Mesendoderm (in vitro differentiated cells): ENCODE results near the gene ZNF564.

ENCODE experiments used
- DNase-seq: peaks from one replicate; pipeline ENCODE4 v3.0.0; 2013
- H2AK5ac ChIP-seq: 2 replicates; pipeline ENCODE4 v1.6.1; 2013; ENCODE audit warnings: low read length, inconsistent platforms
- H2BK120ac ChIP-seq: 2 replicates; pipeline ENCODE4 v1.6.1; 2013; ENCODE audit warnings: low read depth, mild to moderate bottlenecking, low read length, moderate library complexity, mixed read lengths
- H2BK15ac ChIP-seq: replicated peaks from 2 replicates; pipeline ENCODE4 v1.6.1; 2013; ENCODE audit warnings: low read depth, mild to moderate bottlenecking, moderate library complexity
- H2BK5ac ChIP-seq: 2 replicates; pipeline ENCODE4 v1.6.1; 2013; ENCODE audit warnings: low read length, inconsistent platforms
- H3K18ac ChIP-seq: 2 replicates; pipeline ENCODE4 v1.6.1; 2013; ENCODE audit warnings: mild to moderate bottlenecking, low read length, mixed read lengths
- H3K23ac ChIP-seq: one replicate; pipeline ENCODE4 v1.6.1; 2013; ENCODE audit warnings: low read length
- H3K27ac ChIP-seq: 2 replicates; pipeline ENCODE4 v1.5.1; 2013; ENCODE audit warnings: low read depth, mild to moderate bottlenecking, inconsistent platforms, low read length, moderate library complexity
- H3K27me3 ChIP-seq: 2 replicates; pipeline ENCODE4 v1.6.1; 2013; ENCODE audit warnings: low read length, control low read depth, mild to moderate bottlenecking, inconsistent platforms; ENCODE audit not compliant: insufficient read depth, poor library complexity
- H3K36me3 ChIP-seq: 2 replicates; pipeline ENCODE4 v1.6.1; 2013; ENCODE audit warnings: low read length, inconsistent platforms; ENCODE audit not compliant: control insufficient read depth, insufficient read depth
- H3K4ac ChIP-seq: one replicate; pipeline ENCODE4 v1.6.1; 2013; ENCODE audit warnings: low read depth, mild to moderate bottlenecking, low read length, moderate library complexity
- H3K4me1 ChIP-seq: 2 replicates; pipeline ENCODE4 v1.6.1; 2013; ENCODE audit warnings: low read depth, low read length, inconsistent platforms; ENCODE audit not compliant: control insufficient read depth
- H3K4me2 ChIP-seq: 2 replicates; pipeline ENCODE4 v1.6.1; 2013; ENCODE audit warnings: low read length
- H3K4me3 ChIP-seq: 2 replicates; pipeline ENCODE4 v1.5.1; 2013; ENCODE audit warnings: mild to moderate bottlenecking, low read length
- H3K56ac ChIP-seq: one replicate; pipeline ENCODE4 v1.6.1; 2013; ENCODE audit warnings: low read length
- H3K79me1 ChIP-seq: 2 replicates; pipeline ENCODE4 v1.6.1; 2013; ENCODE audit warnings: low read length, inconsistent platforms
- H3K79me2 ChIP-seq: 2 replicates; pipeline ENCODE4 v1.6.1; 2013; ENCODE audit warnings: mild to moderate bottlenecking, low read length; ENCODE audit not compliant: control insufficient read depth, insufficient read depth
- H3K9ac ChIP-seq: 2 replicates; pipeline ENCODE4 v1.6.1; 2013; ENCODE audit warnings: low read length, inconsistent platforms
- H4K5ac ChIP-seq: one replicate; pipeline ENCODE4 v1.6.1; 2013; ENCODE audit warnings: low read length
- H4K8ac ChIP-seq: one replicate; pipeline ENCODE4 v1.6.1; 2013; ENCODE audit warnings: low read depth, mild to moderate bottlenecking, control low read depth, low read length, moderate library complexity
- WGBS: extraction: QIAGEN DNeasy Blood & Tissue Kit; methylation state at CpG from one replicate; pipeline ENCODE4 v1.1.7; 2013; ENCODE audit warnings: low lambda C conversion rate, missing lambda C conversion rate; ENCODE audit not compliant: insufficient coverage; ENCODE audit errors: extremely low coverage; 5-methylcytosine and 5-hydroxymethylcytosine counted together

Gene ZNF564

GRCh38 chr19:12485052-12485416 is 66.2 kb downstream of the ZNF564 start:
- peak overlapping the region; percentile 95 for H3K4me2 ChIP-seq
- no peaks in the 10 kb centered on the region for H3K27me3 ChIP-seq
- no peak overlapping the region for H2BK120ac ChIP-seq
- H4K8ac ChIP-seq = no peak overlapping the region
- no peak overlapping the region for H4K5ac ChIP-seq
- no peak overlapping the region for H2AK5ac ChIP-seq
- DNase-seq = no peak
- H3K27ac ChIP-seq = no peak overlapping the region
- no peak overlapping the region for H2BK5ac ChIP-seq
- H3K4ac ChIP-seq = no peak overlapping the region
- no peaks in the 10 kb centered on the region for H3K79me2 ChIP-seq
- H3K9ac ChIP-seq = peak overlapping the region; percentile 72
- peak overlapping the region; percentile 70 for H3K4me3 ChIP-seq
- no CpG with 5 or more reads among the region's 11 CpGs for WGBS
- no peak overlapping the region for H2BK15ac ChIP-seq
- peak overlapping the region; percentile 88 for H3K56ac ChIP-seq
- H3K79me1 ChIP-seq = peaks cover 2% of the 10 kb centered on the region
- no peaks in the 10 kb centered on the region for H3K4me1 ChIP-seq
- H3K23ac ChIP-seq = no peak overlapping the region
- no peak overlapping the region for H3K18ac ChIP-seq
- no peaks in the 10 kb centered on the region for H3K36me3 ChIP-seq

- Histone ChIP-seq H2BK120ac (no peak within 1 kb of the TSS), H3K9ac (peak within 1 kb of the TSS; percentile 72), H3K36me3 (no peaks in the 10 kb centered on the region), H3K4ac (no peak within 1 kb of the TSS), H4K8ac (no peak within 1 kb of the TSS), H2BK5ac (no peak within 1 kb of the TSS), H3K27ac (no peak within 1 kb of the TSS), H4K5ac (no peak within 1 kb of the TSS), H3K27me3 (no peaks in the 10 kb centered on the region), H3K4me1 (no peaks in the 10 kb centered on the region), H3K18ac (no peak within 1 kb of the TSS), H3K4me3 (peak within 1 kb of the TSS; percentile 70), H3K79me1 (peaks cover 2% of the 10 kb centered on the region), H3K79me2 (no peaks in the 10 kb centered on the region), H3K4me2 (peak within 1 kb of the TSS; percentile 95), H3K56ac (peak within 1 kb of the TSS; percentile 88), H2AK5ac (no peak within 1 kb of the TSS), H2BK15ac (no peak within 1 kb of the TSS), H3K23ac (no peak within 1 kb of the TSS)
- peak; percentile 95 for DNase-seq
- WGBS = no CpG with 5 or more reads among the region's 53 CpGs
Observed at GRCh38 chr19:12484371-12485051, 66.8 kb downstream of the ZNF564 start, which contains the start of gene ZNF709. Gene ZNF709, minus strand, starts transcription at chr19:12484816. Its CDS starts 159 bp downstream, at chr19:12484657.

GRCh38 chr19:12484011-12484370 is 67.3 kb downstream of the ZNF564 start:
- H2AK5ac ChIP-seq = no peak overlapping the region
- H2BK15ac ChIP-seq = no peak overlapping the region
- no peak overlapping the region for H2BK120ac ChIP-seq
- WGBS = no CpG with 5 or more reads among the region's 13 CpGs
- H3K4me3 ChIP-seq = peak overlapping the region; percentile 62
- no peak overlapping the region for H3K23ac ChIP-seq
- no peak overlapping the region for H2BK5ac ChIP-seq
- no peaks in the 10 kb centered on the region for H3K27me3 ChIP-seq
- H4K8ac ChIP-seq = no peak overlapping the region
- H3K27ac ChIP-seq = no peak overlapping the region
- no peak overlapping the region for H3K4ac ChIP-seq
- peaks cover 2% of the 10 kb centered on the region for H3K79me1 ChIP-seq
- H3K36me3 ChIP-seq = no peaks in the 10 kb centered on the region
- peak overlapping the region; percentile 69 for H3K9ac ChIP-seq
- DNase-seq = peak; percentile 21
- H3K79me2 ChIP-seq = no peaks in the 10 kb centered on the region
- no peak overlapping the region for H3K18ac ChIP-seq
- H3K56ac ChIP-seq = peak overlapping the region; percentile 88
- H4K5ac ChIP-seq = no peak overlapping the region
- H3K4me2 ChIP-seq = peak overlapping the region; percentile 55
- no peaks in the 10 kb centered on the region for H3K4me1 ChIP-seq

GRCh38 chr19:12482509-12482886 is 68.8 kb downstream of the ZNF564 start:
- Histone ChIP-seq H3K56ac (no peak overlapping the region), H3K79me1 (peaks cover 2% of the 10 kb centered on the region), H3K18ac (no peak overlapping the region), H2BK5ac (no peak overlapping the region), H3K79me2 (no peaks in the 10 kb centered on the region), H2AK5ac (no peak overlapping the region), H3K27me3 (no peaks in the 10 kb centered on the region), H3K4me2 (no peak overlapping the region), H4K5ac (no peak overlapping the region), H3K4me1 (no peaks in the 10 kb centered on the region), H4K8ac (no peak overlapping the region), H3K27ac (no peak overlapping the region), H3K4me3 (no peak overlapping the region), H3K36me3 (no peaks in the 10 kb centered on the region), H3K4ac (no peak overlapping the region), H3K23ac (no peak overlapping the region), H2BK120ac (no peak overlapping the region), H2BK15ac (no peak overlapping the region), H3K9ac (no peak overlapping the region)
- DNase-seq = no peak
- WGBS = no CpG with 5 or more reads among the region's 2 CpGs

GRCh38 chr19:12481781-12482508 is 69.3 kb downstream of the ZNF564 start:
- Histone ChIP-seq H3K4me2 (no peak overlapping the region), H3K79me2 (no peaks in the 10 kb centered on the region), H3K18ac (no peak overlapping the region), H3K23ac (no peak overlapping the region), H3K56ac (no peak overlapping the region), H3K27ac (no peak overlapping the region), H4K5ac (no peak overlapping the region), H2BK120ac (no peak overlapping the region), H3K4ac (no peak overlapping the region), H3K27me3 (no peaks in the 10 kb centered on the region), H2BK15ac (no peak overlapping the region), H2AK5ac (no peak overlapping the region), H3K4me3 (no peak overlapping the region), H3K79me1 (peaks cover 2% of the 10 kb centered on the region), H3K4me1 (no peaks in the 10 kb centered on the region), H3K36me3 (no peaks in the 10 kb centered on the region), H4K8ac (no peak overlapping the region), H2BK5ac (no peak overlapping the region), H3K9ac (no peak overlapping the region)
- WGBS = no CpG with 5 or more reads among the region's 4 CpGs
- no peak for DNase-seq
